Testis (tissue), 3 donors: Measurements from ENCODE around the gene MANSC1. TPM values are rescaled to one million over a fixed set of nuclear protein-coding genes. Genes with fewer than 3 reads are reported as not detected.
A peak's percentile ranks its signal among the peaks of the same experiment; 100 is the strongest.

Experiments used
- DNase-seq: peaks from one replicate; pipeline ENCODE4 v3.0.0-alpha.2; 2019
- H3K27ac ChIP-seq, 2 donors: fragments of 200-600 bp; sonication (generic); one replicate each; pipeline ENCODE4 v1.5.1; 2019
- H3K27me3 ChIP-seq: fragments of 200-600 bp; sonication (generic); one replicate; pipeline ENCODE4 v1.5.1; 2019
- H3K36me3 ChIP-seq: fragments of 200-600 bp; sonication (generic); one replicate; pipeline ENCODE4 v1.5.1; 2017; ENCODE audit warnings: low read depth; ENCODE audit errors: missing control alignments
- H3K4me1 ChIP-seq: fragments of 200-600 bp; sonication (generic); one replicate; pipeline ENCODE4 v1.5.1; 2019
- H3K4me3 ChIP-seq, 2 donors: fragments of 200-600 bp; sonication (generic); one replicate each; pipeline ENCODE4 v1.5.1; 2017 to 2019
- H3K9me3 ChIP-seq: fragments of 200-600 bp; sonication (generic); one replicate; pipeline ENCODE4 v1.5.1; 2017
- POLR2A ChIP-seq: fragments of 450-650 bp; IDR thresholded peaks from one replicate; pipeline ENCODE4 v1.6.1; 2017; ENCODE audit warnings: antibody characterized with exemption, mild to moderate bottlenecking, moderate library complexity
- WGBS, 2 donors: methylation state at CpG; one replicate each; pipeline ENCODE4 v1.1.5; 2018; 5-methylcytosine and 5-hydroxymethylcytosine counted together
- intact Hi-C: fragments of 100-400 bp; cut with DNase I; formaldehyde crosslinking; loops from one replicate; pipeline ENCODE4 v1.15.1; 2023; ENCODE audit warnings: low total_unique reads
- polyA plus RNA-seq: library from polyadenylated mRNA; stranded (reverse); fragments of 350-450 nt; fragmentation: Illumina TruSeq; extraction: RNeasy Lipid Tissue Mini Kit (QIAGEN cat#74804); gene quantifications from one replicate; pipeline ENCODE4 v1.2.3, GENCODE V29; 2014; ENCODE audit warnings: low read depth, low replicate concordance; ENCODE audit not compliant: insufficient read depth
- total RNA-seq, 2 donors: library from RNA; depleted of rRNA; stranded (reverse); fragments of >200 nt; gene quantifications; one replicate each; pipeline ENCODE4 v1.2.3, GENCODE V29; 2016
- TF ChIP-seq, protein P1 (sequence below), 3 experiments: fragments of 450-650 bp in 2 of 3; fragments of 200-600 bp in 1 of 3; sonication (generic) in 1 of 3; IDR thresholded peaks; one replicate each; pipeline ENCODE4 v1.5.1; 2016 to 2019; ENCODE audit warnings: antibody characterized with exemption in 3 of 3, mild to moderate bottlenecking in 2 of 3, moderate library complexity in 1 of 3

The MANSC1 gene
- total and polyA plus RNA-seq, 3 donors from 2014 or later, result 24.0 to 30.3 (median 24.7) TPM

DNA sequence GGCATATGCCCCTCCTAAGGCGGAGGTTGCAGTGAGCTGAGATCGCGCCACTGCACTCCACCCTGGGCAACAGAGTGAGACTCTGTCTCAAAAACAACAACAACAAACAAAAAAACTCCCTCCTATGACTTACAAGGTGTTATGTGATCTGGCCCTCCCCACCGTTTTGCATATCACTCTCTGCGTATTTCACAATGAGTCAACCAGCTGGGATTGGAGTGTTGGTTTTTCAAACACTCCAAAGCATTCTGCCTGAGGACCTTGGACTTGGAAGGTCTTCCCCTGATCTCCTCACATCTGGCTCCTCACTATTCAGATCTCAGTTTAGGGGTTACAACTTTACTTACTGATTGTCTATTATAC is 14.0 kb downstream of the MANSC1 start:
- no peaks in the 10 kb centered on the region for H3K9me3 ChIP-seq
- no peaks in the 10 kb centered on the region for H3K4me1 ChIP-seq
- no peaks in the 10 kb centered on the region for H3K36me3 ChIP-seq
- 85 to 90% methylated on average over 5 of the region's 5 CpGs for WGBS, 2 donors
- intact Hi-C loops, result no loop called here
- H3K4me3 ChIP-seq, result no peak overlapping the region
- TF ChIP-seq, protein P1, sequence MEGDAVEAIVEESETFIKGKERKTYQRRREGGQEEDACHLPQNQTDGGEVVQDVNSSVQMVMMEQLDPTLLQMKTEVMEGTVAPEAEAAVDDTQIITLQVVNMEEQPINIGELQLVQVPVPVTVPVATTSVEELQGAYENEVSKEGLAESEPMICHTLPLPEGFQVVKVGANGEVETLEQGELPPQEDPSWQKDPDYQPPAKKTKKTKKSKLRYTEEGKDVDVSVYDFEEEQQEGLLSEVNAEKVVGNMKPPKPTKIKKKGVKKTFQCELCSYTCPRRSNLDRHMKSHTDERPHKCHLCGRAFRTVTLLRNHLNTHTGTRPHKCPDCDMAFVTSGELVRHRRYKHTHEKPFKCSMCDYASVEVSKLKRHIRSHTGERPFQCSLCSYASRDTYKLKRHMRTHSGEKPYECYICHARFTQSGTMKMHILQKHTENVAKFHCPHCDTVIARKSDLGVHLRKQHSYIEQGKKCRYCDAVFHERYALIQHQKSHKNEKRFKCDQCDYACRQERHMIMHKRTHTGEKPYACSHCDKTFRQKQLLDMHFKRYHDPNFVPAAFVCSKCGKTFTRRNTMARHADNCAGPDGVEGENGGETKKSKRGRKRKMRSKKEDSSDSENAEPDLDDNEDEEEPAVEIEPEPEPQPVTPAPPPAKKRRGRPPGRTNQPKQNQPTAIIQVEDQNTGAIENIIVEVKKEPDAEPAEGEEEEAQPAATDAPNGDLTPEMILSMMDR (IDR thresholded peaks at IDR 0.05), result no peak
- TF ChIP-seq POLR2A, result no peak
- no peak for DNase-seq
- H3K27me3 ChIP-seq, result no peaks in the 10 kb centered on the region
- no peak overlapping the region for H3K27ac ChIP-seq

DNA sequence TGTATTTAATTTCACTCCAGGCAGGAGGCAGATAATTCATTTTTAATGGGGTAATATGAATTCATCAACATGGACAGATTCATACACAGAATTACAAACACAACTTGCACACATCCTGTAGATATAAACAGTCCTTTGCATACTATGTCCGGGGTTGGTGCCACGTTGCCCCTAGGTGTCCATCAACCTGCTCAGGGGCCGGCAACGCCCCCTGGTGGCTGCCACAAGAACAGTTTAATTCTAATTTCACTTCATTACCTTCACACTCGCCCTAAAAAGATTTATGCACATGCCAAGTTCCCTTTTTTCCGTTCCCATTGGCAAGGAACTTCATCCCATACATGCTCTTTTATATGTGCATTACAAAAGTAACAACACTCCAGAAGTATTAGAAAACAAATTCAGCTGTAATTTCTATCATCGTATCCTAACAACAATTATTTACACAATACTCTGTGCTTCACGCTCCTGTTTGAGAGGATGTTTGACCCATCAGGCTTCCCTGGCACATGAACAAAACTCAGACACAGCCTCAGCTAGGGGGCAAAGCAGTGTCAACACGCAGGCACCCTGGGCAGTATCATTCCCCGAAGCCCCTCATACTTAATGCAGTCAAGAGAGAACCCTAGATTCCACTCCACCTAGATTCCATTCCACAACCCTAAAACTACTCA is 15.5 kb downstream of the MANSC1 start:
- H3K36me3 ChIP-seq, result no peaks in the 10 kb centered on the region
- H3K27ac ChIP-seq, result no peak overlapping the region
- no peak for TF ChIP-seq POLR2A
- TF ChIP-seq, protein P1 (IDR thresholded peaks at IDR 0.05), result peak; percentile 52 to 93 (median 53)
- no peaks in the 10 kb centered on the region for H3K27me3 ChIP-seq
- H3K4me1 ChIP-seq, result no peaks in the 10 kb centered on the region
- 39 to 43% methylated on average over 10 of the region's 10 CpGs for WGBS, 2 donors
- H3K4me3 ChIP-seq, result no peak overlapping the region
- intact Hi-C loops, result no loop called here
- no peaks in the 10 kb centered on the region for H3K9me3 ChIP-seq
- DNase-seq, result peak; percentile 71

DNA sequence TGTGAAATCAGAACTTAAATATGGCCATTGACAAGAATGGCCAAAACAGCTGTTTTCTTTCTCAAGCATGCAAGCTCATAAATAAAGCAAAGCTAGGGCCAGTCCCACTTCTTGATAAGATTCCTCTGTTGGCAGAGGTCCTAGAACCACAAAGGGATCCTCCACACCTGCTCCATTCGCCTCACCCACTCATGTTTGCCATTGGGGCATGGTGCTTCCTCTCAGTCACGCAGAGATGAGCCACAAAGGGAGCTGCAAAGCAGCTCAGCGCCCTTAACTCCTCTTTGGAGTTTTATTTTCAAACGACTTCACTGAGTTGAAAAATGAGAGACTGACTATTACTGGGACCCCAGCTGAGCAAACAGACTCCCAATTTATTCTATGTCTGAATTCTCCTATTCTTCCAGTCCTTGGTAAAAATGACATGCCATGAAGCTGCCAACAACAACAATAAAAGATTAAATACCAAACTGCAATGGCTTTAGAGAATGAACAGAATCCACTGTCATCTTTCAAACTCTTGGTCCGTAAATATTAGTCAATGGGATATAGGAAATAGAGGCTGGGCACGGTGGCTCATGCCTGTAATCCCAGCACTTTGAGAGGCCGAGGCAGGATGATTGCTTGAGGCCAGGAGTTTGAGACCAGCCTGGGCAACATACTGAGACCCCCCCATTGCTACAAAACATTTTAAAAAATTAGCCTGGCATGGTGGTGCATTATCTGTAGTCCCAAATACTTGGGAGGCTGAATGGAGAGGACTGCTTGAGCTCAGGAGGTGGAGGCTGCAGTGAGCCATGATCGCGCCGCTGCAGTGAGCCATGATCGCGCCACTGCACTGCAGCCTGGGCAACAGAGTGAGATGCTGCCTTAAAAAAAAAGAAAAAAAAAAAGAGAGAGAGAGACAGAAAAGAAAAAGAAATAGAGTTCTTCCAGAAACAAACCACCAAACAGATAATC is 16.4 kb downstream of the MANSC1 start:
- no peaks in the 10 kb centered on the region for H3K36me3 ChIP-seq
- H3K27ac ChIP-seq, result no peak overlapping the region
- no peak overlapping the region for H3K4me3 ChIP-seq
- no peak for TF ChIP-seq POLR2A
- TF ChIP-seq, protein P1 (IDR thresholded peaks at IDR 0.05), result no peak
- H3K4me1 ChIP-seq, result no peaks in the 10 kb centered on the region
- intact Hi-C loops, result no loop called here
- no peak for DNase-seq
- 73 to 75% methylated on average over 12 of the region's 12 CpGs for WGBS, 2 donors
- no peaks in the 10 kb centered on the region for H3K9me3 ChIP-seq
- H3K27me3 ChIP-seq, result no peaks in the 10 kb centered on the region

DNA sequence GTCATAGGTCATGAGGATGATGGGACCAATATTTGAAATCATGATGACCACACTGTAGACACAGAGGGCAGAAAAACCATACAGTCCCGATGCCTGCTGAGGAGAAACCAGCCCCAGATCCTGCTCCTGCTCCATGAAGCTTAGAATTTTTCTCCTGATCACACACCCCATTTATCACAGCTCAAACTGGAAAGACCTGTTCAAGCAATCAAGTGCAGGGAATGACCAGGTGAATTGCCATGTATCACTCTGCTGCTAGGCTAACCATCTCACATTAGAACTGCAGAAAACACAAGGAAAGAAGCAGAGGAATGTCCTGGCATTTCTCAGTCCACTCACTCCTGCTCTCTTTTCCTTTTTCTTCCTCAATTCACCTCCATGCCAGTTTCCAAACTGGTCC is 18.1 kb downstream of the MANSC1 start:
- Histone ChIP-seq H3K9me3 (no peaks in the 10 kb centered on the region), H3K27me3 (no peaks in the 10 kb centered on the region), H3K27ac (no peak overlapping the region), H3K4me1 (no peaks in the 10 kb centered on the region), H3K36me3 (no peaks in the 10 kb centered on the region), H3K4me3 (no peak overlapping the region)
- WGBS, 2 donors, result 72 to 73% methylated on average over 1 of the region's 1 CpG
- TF ChIP-seq POLR2A, result no peak
- TF ChIP-seq, protein P1 (IDR thresholded peaks at IDR 0.05), result no peak
- DNase-seq, result no peak
- intact Hi-C loops, result no loop called here
